ENCODE measurements around the gene EVX1.

EVX1 gene

DNA sequence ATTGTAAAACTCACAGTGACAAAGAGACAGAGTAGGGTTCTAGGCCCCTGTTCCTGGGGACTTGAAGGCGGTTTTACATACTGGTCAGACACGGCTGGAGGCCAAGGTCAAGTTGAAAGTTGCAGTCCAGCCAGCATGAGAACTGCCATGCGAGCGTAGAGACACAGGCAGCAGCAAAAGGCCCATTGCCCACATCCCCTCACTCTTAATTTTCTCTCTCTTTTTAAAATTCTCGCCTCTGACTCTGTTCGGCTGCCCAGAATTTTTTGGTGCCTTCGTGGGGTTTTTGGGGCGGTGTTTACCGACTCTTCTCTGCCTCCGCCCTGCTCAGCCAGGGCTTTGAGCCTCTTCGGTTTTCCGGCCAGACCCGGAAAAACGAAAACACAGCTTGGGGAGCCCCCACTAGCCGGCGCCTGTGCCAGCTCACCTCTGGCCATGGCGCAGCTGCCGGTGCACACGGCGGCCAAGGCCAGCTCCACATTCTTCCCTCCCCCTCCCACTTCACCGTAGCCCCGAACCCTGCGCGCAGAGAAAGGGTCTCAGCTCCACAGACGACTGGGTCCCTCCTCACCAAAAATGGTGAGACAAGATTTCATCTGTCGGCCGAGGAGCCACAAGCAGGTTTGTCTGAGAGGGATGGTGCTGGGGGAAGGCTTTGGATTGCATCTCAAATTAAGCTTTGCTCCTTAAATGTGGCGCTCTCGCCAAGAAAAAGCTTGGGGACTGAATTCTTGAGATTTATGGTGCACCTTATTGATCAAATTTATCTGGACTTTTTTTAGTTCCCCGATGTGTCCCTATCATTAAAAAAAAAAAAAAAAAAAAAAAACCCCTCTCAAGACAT, 40.4 kb upstream of the EVX1 start:
- Mint-ChIP-seq H3K4me1 (peaks cover 59% of the 10 kb centered on the region), H3K36me3 (no peaks in the 10 kb centered on the region), H3K4me3 (peak overlapping the region; percentile 72), H3K27ac (no peak overlapping the region), H3K9me3 (no peaks in the 10 kb centered on the region)
- DNase-seq (ENCODE audit: low spot score in 2 of 2) (no peak), ATAC-seq (no peak)

DNA sequence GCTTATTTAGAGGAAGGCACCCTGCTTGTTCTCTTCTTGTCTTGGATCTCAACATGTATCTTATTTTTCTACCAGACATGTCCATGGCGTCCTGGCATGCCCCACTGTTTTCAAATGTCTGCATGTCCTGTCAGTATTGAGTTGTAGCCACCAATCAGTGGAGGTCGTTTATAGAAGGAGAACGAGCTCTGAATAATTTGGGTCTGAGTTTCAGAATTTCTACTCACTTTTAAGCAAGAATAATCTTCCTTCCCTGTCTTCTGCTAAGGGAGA, 39.8 kb upstream of the EVX1 start:
- Mint-ChIP-seq H3K27ac (no peak overlapping the region), H3K4me1 (peaks cover 59% of the 10 kb centered on the region), H3K36me3 (no peaks in the 10 kb centered on the region), H3K4me3 (peak overlapping the region; percentile 72), H3K9me3 (no peaks in the 10 kb centered on the region)
- no peak for ATAC-seq
- DNase-seq (ENCODE audit: low spot score in 2 of 2) = no peak

DNA sequence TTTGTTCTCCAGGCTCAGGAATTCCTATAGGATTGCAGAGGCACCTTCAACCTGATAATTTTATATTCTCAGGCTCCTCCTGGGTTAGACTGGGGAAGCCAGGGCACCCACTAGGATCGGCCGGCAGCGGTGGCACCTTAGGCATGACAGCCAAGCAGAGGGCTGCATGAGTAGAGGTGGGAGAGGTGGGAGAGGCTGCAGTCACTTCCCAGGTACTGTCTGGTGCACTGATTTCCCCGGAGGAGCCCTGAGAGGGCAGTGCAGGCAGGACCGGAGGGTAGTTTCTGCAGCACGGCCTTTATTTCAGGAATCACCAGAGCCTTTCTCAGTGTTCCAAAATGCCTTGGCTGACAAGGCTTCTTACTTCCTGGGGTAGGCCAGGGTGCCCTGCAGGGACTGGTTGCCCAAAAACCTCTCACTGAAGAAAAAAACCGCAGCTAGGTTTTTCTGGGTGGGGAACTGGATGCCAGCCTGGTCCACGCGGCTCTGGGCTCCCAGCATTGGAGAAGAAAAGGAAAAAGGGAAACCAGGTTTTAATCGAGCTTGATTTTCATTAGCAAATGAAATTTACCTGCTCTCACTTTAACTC, 39.1 kb upstream of the EVX1 start:
- Mint-ChIP-seq H3K9me3 (no peaks in the 10 kb centered on the region), H3K4me3 (no peak overlapping the region), H3K4me1 (peaks cover 53% of the 10 kb centered on the region), H3K36me3 (no peaks in the 10 kb centered on the region), H3K27ac (no peak overlapping the region)
- DNase-seq (ENCODE audit: low spot score in 2 of 2) (no peak), ATAC-seq (no peak)

DNA sequence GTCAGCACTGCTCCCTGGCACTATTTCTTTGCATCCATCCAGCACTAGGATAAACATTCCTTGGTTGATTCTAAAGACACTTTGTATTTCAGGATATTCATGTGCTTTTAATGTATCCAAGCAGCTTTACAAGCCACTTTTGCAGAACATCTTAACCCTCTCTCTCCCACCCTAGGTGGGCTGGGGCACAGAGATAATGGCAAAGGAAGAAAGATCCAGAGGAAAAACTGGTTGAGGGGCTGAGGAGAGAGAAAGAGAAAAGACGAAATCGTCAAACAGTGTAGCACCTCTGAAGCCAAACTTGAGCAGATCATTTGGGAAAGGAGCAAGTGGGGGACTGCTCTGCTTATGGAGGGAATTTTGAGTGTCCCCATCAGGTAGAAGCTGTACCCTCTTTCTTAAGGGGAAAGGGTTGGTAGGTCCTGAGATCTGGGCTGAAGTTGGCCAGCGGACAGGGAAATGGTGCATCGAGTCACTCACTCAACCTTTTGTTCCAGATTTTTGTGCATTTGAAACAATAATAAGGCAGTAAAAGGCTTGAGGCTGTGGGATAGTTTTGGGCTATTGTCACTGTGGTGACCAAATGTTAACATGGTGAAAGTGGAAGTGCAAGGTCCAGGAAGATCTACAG, 38.5 kb upstream of the EVX1 start:
- Mint-ChIP-seq H3K4me3 (no peak overlapping the region), H3K36me3 (no peaks in the 10 kb centered on the region), H3K9me3 (no peaks in the 10 kb centered on the region), H3K4me1 (peaks cover 47% of the 10 kb centered on the region), H3K27ac (no peak overlapping the region)
- DNase-seq (ENCODE audit: low spot score in 2 of 2) = no peak
- ATAC-seq = no peak

DNA sequence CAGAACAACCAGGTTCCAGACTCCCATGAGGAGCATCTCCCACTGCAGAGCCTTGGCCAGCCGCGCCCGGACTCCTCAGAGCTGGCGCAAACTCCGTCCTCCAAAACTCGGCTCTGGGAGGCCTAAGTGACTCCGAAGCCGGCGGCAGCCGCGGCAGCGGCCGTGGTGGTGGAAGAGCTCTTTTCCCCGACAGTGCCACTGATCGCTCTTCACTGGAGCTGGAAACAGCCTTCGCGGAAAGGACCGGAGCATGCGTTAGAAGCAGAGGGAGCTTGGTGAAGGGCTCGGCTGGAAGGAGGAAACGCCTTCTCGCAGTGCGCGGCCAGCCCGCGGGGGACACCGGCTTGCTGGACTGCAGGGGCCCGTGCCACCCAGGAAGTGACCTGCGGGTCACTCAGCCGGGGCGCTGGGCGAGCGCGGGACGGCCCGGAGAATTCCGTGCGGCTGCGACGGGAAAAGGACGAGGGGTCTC, 37.7 kb upstream of the EVX1 start:
- ATAC-seq (no peak), DNase-seq (ENCODE audit: low spot score in 2 of 2) (no peak)
- Mint-ChIP-seq H3K4me1 (peaks cover 46% of the 10 kb centered on the region), H3K36me3 (no peaks in the 10 kb centered on the region), H3K4me3 (peak overlapping the region; percentile 56), H3K9me3 (no peaks in the 10 kb centered on the region), H3K27ac (no peak overlapping the region)

DNA sequence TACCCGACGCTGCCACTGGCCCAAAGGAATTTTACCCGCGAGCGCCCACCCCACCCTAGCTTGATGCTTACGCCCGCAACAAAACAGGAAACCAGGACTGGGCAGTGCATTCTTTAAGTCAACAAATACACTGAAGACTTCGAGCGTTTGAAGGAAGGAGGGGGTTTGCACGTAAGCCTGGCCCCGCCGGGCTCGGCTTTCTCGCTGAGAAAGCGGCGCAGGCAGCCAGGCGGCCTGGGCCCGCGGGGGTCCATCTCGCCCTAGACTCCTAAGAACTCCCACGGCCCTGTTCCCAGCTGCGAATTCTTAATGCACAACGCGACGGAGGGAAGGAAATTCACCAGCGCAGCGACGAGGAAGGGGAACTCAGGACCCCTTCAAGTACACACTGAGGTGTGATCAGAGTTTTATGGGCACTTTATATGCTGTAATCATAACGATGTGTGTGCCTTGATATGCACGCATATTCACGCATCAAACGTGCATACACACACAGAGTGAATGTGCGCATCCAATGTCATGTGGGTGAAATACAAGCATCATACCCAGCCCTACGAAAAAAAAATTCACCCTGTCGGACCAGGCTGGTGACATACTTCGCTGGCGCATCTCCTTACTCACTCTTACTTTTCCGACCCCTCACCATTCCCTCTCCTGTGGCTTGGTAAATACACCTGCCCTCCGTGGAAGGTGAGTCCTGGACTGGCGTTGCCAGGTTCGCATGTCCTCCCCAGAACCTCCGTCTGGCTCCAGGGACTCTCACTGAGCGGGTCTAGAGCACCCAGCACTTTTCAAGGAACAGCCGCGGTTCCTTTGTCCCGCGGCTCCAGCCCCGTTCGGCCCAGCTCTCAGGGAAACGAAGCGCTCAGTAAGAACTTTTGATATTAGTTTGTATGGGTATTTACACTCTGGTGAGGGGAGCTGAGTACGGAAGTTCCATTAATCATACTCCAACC, 37.0 kb upstream of the EVX1 start:
- Mint-ChIP-seq H3K27ac (no peak overlapping the region), H3K4me1 (peaks cover 47% of the 10 kb centered on the region), H3K36me3 (no peaks in the 10 kb centered on the region), H3K4me3 (peak overlapping the region; percentile 56), H3K9me3 (no peaks in the 10 kb centered on the region)
- no peak for DNase-seq (ENCODE audit: low spot score in 2 of 2)
- ATAC-seq = no peak

DNA sequence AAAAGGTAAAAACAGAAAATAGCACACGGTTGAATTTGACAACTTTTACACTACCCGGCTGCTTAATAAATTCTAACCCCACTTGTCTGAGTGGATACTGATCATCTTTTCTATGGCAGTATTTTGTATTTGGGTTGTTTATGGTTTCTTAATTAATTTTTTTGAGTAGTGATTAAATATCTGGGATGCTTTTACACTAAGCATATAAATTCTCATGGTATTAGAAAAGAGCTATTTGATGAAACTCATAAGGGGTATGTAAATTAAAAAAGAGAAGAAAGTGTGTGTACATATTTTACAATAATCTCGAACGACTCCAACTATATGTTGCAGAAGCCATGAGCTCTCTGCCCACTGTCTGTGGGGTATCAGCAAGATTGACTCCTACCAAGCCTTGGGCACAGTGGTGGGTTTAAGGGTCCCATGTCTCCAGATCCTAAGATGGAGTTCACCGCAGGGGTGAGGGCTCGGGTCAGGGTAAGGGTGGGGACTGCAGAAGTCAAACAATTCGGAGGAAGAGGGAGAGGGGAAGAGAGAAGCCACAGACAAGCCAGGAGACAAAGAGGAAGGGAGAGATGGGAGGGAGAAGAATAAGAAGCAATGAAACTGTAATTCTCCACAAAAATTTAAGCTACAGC, 35.1 kb upstream of the EVX1 start:
- Mint-ChIP-seq H3K4me3 (no peak overlapping the region), H3K4me1 (peaks cover 31% of the 10 kb centered on the region), H3K36me3 (no peaks in the 10 kb centered on the region), H3K9me3 (no peaks in the 10 kb centered on the region), H3K27ac (no peak overlapping the region)
- ATAC-seq = no peak
- no peak for DNase-seq (ENCODE audit: low spot score in 2 of 2)

DNA sequence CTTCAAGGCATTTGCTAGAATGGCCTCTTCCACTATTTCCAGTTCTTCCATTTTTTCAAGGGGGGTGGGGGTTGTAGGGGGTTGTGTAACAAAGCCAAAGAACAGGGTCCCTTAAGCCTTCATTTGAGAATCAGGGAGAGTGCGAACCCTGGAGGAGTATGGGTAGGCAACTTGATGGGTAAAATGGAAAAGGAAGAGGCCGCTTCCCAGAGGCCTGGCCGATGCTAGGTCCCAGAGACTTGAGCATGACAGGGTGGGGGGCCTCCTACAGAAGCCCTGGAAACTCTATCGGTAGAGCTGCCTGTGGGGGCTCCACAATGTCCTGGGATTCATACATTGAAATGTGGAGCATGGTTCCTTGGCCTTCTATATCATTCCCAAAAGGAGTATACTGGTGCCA, 33.6 kb upstream of the EVX1 start:
- Mint-ChIP-seq H3K36me3 (no peaks in the 10 kb centered on the region), H3K4me1 (peaks cover 28% of the 10 kb centered on the region), H3K9me3 (no peaks in the 10 kb centered on the region), H3K4me3 (no peak overlapping the region), H3K27ac (no peak overlapping the region)
- no peak for DNase-seq (ENCODE audit: low spot score in 2 of 2)
- ATAC-seq = no peak

DNA sequence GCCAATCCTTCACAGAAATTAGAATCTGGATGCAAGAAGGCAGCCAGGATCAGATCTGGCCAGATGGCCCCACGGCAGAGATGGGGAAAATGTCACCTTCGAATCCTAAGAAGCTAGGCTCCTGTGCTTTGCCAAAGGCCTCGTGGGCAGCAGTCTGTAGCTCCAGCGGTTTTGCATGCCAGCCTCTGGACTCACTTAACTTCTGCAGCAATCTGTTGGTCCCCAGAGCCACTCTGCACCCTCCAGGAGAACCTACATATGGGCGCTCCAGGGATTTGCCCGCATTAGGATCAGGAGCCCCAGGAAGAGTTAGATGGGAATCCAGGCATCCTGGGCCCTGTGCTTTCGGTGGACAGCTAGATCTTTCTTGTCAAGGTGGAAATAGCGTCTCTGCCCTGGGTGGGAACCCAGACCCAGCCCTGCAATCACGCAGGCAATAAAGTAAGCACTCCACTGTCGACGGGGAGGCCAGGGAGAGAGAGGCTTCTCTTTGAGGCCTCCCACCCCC, 32.6 kb upstream of the EVX1 start:
- H3K9me3 Mint-ChIP-seq = no peaks in the 10 kb centered on the region
- DNase-seq (ENCODE audit: low spot score in 2 of 2) (no peak), ATAC-seq (no peak)
- no peak overlapping the region for H3K27ac Mint-ChIP-seq
- H3K4me3 Mint-ChIP-seq = peak overlapping the region; percentile 32
- peaks cover 20% of the 10 kb centered on the region for H3K4me1 Mint-ChIP-seq
- no peaks in the 10 kb centered on the region for H3K36me3 Mint-ChIP-seq

DNA sequence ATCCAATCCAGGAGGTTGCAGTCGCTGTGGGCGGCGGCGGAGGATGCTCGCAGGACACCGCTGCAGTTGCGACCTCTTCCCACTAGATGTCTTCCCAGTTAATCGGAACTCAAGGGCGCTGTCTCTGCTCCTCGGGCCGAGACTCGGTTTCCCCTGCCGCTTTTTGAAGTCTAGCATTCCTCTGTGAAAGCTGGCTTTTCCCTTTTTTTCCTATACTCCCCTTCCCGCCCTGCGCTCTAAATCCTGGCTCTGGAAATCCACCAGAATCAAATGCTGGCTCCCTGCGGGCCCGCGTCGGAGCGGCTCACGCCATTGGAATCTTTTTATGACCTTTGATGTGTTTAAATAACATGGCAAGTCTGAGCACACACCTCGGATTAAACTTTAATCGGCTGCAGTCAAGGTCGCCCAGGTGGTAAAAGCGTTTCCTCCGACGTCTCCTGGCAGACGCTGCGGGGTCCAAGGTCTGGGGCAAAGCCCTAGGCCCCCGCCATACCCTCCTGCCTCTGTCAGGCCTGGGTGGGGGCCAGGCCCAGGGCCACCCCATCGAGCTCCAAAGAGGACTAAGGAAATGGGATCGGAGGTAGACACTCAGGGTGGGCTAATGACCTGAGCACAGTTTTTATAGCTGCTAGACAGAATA, 32.0 kb upstream of the EVX1 start:
- peaks cover 14% of the 10 kb centered on the region for H3K4me1 Mint-ChIP-seq
- H3K9me3 Mint-ChIP-seq = no peaks in the 10 kb centered on the region
- no peak for DNase-seq (ENCODE audit: low spot score in 2 of 2)
- peak; percentile 53 for ATAC-seq
- no peak overlapping the region for H3K27ac Mint-ChIP-seq
- H3K36me3 Mint-ChIP-seq = no peaks in the 10 kb centered on the region
- H3K4me3 Mint-ChIP-seq = peak overlapping the region; percentile 32

DNA sequence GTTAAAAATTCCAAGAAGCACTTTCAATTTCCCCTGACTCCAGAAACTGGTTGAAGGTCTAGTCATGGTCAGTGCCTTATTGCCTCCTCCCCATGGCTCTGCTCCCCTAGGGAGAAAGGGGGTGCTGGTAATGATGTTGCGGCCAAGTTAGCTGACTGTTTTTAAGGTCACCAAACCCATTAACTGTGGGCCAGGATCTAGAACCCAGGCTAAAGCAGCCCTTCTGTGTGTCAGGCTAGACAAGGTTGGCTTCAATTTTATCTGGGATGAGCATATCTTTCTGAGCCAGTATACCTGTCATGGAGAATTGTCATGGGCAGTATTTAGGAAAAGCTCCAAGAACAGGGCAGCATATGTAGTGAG, 31.5 kb upstream of the EVX1 start:
- Mint-ChIP-seq H3K4me3 (no peak overlapping the region), H3K4me1 (peaks cover 9% of the 10 kb centered on the region), H3K9me3 (no peaks in the 10 kb centered on the region), H3K36me3 (no peaks in the 10 kb centered on the region), H3K27ac (no peak overlapping the region)
- no peak for DNase-seq (ENCODE audit: low spot score in 2 of 2)
- no peak for ATAC-seq

DNA sequence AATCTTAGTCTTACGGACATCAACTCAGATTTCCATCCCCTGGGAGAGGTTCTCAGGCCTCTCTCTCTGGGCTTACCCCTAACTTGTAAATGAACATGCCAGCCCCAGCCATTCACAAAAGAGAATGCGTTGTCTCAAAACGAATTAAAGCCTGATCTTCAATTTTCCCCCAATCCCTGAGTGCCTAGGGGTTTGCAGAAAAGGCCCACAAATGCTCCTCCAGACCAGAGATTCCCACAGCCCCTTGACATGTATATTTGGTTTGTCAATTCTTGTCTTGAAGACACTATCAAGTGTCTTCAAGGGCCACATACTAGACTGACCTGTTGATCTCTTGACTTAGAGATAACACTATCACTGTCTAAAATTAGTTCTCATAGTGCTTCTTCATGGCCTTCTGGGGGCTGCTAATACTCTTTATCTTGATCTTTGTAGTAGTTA, 30.8 kb upstream of the EVX1 start:
- Mint-ChIP-seq H3K36me3 (no peaks in the 10 kb centered on the region), H3K4me1 (peaks cover 6% of the 10 kb centered on the region), H3K27ac (no peak overlapping the region), H3K4me3 (no peak overlapping the region), H3K9me3 (no peaks in the 10 kb centered on the region)
- ATAC-seq (no peak), DNase-seq (ENCODE audit: low spot score in 2 of 2) (no peak)

DNA sequence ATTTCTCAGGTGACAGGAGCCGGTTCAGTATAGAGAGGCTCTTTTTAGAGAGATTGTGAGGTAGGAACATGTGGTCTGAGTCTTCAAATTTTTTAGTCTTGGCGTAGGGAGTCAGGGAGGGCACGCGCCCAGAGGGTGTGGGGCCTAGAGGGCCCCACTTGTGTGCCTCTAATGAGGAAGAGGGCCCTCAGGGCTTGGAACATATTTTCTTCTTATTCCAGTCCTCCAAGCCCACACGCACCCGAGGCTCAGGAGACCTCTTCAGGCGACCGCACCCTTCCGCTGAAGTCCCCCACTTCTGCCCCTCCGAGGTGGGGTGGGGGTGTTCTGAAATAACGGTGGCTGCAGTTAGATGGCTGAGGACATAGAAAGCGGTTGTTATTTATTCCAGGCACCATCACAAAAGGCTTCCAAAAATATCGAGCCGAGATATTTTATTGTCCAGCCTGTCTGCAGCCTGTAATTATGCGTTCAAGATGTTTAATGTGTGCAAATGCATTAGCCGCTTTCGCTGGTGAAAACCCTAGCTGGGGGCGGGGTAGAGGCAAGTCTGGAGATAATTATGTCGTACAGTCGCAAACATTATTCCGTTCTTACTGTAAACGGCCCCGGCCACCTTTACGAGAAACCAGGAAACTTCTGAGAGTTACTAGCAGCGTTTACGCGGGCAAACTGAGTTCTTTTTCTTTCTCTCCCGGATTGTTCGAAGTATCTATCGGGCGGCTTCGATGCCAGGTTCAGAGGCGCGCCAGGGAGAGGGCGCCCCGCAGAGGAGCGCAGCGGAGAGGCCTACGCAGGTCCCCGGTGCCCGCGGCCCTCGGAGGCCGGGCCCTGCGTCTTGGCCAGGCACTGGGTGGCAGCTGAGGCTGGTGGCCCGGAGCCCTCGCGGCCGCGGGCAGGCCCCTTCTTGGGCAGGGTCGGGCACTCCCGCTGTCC, 29.8 kb upstream of the EVX1 start:
- Mint-ChIP-seq H3K4me3 (no peak overlapping the region), H3K27ac (no peak overlapping the region), H3K36me3 (no peaks in the 10 kb centered on the region), H3K9me3 (no peaks in the 10 kb centered on the region), H3K4me1 (peaks cover 6% of the 10 kb centered on the region)
- DNase-seq (ENCODE audit: low spot score in 2 of 2) (no peak), ATAC-seq (no peak)

Data from stimulated activated effector memory CD8-positive, alpha-beta T cell treated with anti-CD3 and anti-CD28 coated beads, Interleukin-12 subunit alpha, Interleukin-12 subunit beta, amount 100 ng/mL, for 72 hours (primary cell).